HG02852 (cell line): ENCODE data around the gene RASL10B.
"Not testable (repeated sequence)": the region's sequence is repeated elsewhere in the genome, so short reads cannot be mapped to it uniquely, and the experiment has no call there.

ENCODE experiments used
- ATAC-seq: cut with Tn5 transposase; IDR thresholded peaks from one replicate; pipeline ENCODE4 v1.9.1; 2021; ENCODE audit warnings: mild to moderate bottlenecking, moderate library complexity; ENCODE audit not compliant: unreplicated experiment

Gene RASL10B

DNA sequence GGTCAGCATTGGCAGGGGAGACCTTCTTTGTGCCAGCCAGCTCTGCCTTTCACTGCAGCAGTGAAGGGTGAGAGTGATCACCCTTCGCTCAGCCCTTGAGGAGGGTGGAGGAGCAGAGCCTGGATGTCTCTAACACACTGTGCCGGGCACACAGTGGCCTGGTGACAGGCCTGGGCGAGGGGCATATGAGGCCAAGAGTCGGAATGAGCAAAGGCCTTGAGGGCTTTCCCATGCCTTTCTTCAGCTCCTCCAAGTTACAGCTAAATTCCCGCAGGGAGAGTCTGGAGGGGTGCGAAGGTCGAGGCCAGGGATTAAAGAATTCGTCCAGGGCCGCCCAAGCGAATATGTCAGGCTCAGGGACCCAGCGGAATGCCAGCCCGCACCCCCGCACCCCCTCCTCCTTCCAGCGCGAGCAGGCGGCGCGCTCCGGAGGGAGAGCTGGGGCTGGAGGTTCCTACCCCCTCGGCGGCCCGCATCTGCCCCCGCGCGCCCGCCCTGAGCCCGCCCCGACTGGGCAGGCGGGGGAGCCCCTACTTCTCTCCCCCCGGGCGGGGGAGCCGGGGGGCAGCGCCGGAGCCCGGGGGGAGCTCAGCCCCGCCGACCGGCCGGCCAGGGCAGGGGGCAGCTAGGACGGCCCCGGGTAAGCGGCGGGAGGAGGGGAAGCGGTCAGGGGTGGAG, at the start of gene RASL10B:
Gene RASL10B (plus strand): TSS at position 401 of the 678 bp plus-strand sequence. CDS start 3,546 bp downstream, outside the sequence.
- ATAC-seq, result no peak

GRCh38 chr17:35683591-35683990, 47.8 kb upstream of the RASL10B start:
- no peak for ATAC-seq

DNA sequence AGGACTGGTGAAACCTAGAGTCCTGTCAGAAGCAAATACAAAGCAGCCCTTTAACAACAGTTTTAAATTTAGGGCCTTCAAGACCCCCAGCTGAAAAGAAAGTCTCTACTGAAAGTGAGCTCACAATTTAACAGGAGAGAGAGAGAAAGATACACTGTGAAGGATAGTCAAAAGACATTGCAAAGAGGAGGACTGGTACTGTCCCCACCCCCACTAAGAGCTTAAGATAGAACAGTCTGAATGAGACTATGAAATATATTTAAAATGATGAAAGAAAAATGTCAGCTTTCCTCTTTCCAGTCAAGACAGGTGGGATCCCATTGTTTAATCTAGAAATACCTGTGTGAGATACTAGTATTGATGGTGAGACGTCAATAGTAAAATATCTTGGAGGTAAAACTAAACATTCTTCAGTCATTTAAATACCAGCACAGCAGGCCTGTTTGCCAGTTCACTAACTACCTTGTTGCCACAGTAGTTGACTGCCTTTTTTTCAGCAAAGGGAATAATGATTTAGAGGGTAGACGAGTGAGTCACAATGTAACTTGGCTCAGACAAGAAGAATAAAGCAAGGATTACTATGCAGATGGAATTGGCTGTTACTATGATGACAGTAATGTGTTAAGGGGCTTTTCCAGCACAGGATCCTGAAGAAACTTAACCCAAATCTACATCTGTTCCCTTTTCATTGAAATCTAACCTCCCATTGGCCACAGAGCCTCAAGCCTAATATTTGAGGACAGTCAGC, 47.2 kb upstream of the RASL10B start:
- no peak for ATAC-seq

DNA sequence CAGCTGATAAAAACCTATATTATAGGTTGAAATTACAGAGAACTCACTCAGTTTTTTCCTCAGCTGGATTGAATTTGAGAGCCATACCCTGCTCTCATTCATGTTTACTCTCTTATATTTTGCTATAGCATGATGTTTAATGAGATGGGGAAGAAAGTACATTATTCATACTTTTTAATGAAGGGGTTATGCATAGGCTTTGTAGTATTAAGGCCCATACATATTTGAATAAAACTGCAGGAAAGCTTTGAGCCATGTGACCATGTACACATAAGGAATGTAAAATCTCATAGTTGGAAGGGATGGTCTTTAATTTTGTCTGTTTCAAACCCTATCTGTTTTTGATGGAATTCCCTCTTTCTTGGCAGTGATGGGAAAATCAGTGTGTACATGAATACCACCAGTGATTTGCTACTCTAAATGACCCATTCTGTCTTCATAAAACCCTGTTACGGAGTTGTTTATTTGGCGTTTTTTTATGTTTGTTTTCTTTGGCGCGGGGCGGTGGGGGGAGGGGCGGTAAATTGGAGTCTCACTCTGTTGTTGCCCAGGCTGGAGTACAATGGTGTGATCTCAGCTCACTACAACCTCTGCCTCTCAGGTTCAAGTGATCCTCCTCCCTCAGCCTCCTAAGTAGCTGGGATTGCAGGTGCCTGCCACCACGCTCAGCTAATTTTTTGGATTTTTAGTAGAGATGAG, 38.8 kb upstream of the RASL10B start:
- no peak for ATAC-seq

- no peak for ATAC-seq
Observed at GRCh38 chr17:35693662-35694061, 37.8 kb upstream of the RASL10B start.

DNA sequence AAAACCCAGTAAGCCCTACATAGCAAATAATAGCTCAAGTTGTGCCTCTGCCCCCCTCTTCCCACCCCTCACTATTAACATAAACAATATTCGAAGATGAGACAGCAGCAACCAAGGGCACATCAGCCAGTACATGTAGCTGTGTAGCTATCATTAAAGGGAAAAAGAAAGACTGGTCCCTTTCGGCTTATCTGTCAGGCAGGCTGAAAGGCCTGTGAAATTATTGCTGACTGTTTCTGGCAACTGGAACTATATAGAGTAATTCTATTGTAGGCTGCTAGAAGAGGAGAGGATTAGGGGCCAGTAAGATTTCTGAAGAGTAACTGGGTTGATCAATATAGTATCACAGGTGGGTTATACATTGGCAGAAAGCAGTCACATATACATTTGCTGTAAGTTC, 36.5 kb upstream of the RASL10B start:
- no peak for ATAC-seq

DNA sequence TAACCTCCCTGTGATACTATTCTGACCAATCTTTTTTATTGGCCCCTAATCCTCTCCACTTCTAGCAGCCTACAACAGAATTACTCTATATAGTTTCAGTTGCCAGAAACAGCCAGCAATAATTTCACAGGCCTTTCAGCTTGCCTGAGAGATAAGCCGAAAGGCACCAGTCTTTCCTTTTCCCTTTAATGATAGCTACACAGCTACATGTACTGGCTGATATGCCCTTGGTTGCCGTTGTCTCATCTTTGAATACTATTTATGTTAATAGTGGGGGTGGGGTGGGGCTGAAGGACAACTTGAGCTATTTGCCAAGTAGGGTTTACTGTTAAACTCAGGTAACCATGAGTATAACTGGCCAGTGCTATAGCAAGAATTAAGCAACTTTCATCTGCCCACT, 35.8 kb upstream of the RASL10B start:
- no peak for ATAC-seq

DNA sequence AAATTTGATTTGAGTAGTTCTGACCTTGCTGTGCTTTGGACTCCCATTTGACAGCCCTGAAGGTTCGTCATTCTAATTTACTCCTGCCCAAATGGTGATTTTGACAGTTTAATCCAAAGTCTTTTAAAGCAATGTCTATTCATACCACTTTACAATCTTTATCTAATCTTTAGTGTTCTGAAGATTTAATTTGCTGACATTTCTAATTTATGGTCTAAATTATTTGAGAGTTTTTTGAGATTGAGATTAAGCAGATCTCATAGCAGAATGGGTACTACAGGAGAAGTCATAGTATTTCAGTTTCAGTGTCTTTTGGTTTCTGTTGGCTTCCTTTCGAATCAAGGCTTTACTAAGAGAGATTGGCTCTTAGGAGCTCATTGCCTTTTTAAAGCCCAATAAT, 32.6 kb upstream of the RASL10B start:
- no peak for ATAC-seq

GRCh38 chr17:35700150-35700549, 31.3 kb upstream of the RASL10B start:
- ATAC-seq, result no peak

DNA sequence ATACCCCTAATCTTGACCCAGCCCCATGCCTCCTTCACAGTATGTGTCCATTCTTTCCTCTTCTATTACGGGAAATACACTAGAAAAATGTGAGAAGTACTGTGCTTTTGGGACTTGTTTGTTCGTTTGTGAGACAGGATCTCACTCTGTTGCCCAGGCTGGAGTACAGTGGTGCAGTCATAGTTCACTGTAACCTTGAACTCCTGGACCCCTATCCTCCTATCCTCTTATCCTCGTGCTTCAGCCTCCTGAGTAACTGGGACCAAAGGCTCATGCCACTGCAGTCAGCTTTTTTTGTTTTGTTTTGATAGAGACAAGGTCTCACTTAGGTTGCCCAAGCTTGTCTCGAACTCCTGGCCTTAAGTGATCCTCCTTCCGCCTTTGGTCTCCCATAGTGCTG, 29.9 kb upstream of the RASL10B start:
- no peak for ATAC-seq

DNA sequence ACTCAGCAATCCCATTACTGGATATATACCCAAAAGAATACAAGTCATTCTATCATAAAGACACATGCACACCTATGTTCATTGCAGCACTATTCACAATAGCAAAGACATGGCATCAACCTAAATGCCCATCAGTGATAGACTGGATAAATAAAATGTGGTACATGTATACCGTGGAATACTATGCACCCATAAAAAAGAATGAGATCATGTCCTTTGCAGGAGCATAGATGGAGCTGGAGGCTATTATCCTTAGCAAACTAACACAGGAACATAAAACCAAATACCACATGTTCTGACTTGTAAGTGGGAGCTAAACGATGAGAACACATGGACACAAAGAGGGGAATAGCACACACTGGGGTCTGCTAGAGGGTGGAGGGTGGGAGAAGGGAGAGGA, 28.1 kb upstream of the RASL10B start:
- ATAC-seq, result not testable (repeated sequence)

DNA sequence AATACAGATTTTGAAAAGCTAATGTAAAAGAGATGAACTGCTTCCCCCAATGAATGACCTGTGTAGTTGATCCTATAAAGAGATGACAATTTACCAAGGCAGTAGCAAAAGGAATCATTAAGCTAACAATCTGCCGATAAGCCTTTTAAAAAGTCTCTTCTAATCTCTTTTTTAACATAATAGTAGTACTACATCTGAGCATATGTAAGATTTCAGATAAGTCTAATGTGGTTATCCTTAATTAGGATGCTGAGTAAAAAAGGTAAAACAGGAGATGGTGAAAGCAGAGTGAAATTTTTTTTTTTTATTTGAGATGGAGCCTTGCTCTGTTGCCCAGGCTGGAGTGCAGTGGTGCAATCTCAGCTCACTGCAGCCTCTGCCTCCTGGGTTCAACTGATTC, 26.2 kb upstream of the RASL10B start:
- no peak for ATAC-seq

DNA sequence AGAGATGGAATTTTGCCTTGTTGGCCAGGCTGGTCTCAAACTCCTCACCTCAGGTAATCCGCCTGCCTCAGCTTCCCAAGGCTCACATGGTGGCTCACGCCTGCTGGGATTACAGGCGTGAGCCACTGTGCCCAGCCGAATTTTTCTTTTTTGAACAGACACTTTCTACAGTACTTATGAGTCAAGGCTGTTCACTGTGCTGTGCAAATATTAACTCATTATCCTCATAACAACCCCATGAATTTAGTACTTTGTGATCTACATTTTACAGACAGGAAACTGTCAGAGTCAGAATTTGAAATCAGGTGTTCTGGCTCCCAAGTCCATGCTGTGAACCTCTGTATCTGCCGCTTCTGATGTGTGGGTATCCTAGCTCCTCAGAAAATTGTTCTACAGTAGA, 25.7 kb upstream of the RASL10B start:
- no peak for ATAC-seq

GRCh38 chr17:35708149-35708548, 23.3 kb upstream of the RASL10B start:
- ATAC-seq, result no peak

DNA sequence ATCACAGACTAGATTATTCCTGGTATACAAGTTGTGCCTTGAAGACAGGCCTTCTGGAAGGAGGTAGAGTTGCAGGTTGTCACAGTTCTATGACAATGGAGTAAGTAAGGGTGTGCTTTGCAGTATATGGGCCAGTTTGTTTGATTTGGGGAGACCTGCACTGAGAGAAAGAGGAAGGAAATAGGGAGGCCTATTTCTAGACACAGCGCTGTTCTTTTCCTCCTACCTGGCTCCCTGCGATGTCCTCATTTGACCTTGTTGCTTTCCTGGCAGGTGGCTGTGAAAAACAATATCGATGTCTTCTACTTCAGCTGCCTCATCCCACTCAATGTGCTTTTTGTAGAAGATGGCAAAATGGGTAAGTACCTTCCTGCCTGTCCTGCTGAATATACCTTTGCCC, 22.5 kb upstream of the RASL10B start:
- ATAC-seq, result no peak

DNA sequence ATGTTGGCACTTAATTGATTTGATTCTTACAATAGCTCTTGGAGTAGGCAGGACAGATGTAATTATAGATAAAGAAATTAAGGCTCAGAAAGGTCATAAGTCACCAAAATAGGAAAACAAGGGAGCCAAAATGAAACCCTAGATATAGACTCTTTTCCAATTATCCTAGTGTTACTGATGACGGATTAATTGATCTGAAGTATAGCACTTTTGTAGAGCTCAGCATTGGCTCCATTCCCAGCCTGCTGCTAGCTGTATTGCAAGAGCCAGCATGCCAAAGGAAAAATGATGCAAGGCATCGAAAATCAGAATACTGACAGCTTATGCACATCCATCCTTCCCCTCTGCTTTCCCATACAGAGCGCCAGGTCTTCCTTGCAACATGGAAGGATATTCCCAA, 21.6 kb upstream of the RASL10B start:
- no peak for ATAC-seq

DNA sequence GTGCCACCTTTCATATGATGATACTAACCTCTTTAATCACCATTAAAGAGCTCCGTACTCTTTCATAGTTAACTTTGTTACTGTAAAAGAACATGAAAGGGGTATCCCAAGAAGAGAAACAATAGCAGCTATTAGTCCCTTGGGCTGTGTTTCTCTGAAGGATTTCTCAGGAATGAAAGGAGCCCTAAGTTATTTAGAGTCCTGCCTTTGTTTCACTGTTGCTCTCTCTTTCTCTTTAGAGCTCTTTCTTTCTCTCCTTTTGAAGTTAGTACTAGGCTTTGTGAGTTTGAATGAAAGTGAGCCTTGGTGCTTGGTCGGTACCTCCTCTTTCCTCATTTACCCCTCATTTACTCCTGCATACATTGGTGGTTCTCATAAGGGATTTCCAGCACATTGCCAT, 20.5 kb upstream of the RASL10B start:
- ATAC-seq, result no peak

DNA sequence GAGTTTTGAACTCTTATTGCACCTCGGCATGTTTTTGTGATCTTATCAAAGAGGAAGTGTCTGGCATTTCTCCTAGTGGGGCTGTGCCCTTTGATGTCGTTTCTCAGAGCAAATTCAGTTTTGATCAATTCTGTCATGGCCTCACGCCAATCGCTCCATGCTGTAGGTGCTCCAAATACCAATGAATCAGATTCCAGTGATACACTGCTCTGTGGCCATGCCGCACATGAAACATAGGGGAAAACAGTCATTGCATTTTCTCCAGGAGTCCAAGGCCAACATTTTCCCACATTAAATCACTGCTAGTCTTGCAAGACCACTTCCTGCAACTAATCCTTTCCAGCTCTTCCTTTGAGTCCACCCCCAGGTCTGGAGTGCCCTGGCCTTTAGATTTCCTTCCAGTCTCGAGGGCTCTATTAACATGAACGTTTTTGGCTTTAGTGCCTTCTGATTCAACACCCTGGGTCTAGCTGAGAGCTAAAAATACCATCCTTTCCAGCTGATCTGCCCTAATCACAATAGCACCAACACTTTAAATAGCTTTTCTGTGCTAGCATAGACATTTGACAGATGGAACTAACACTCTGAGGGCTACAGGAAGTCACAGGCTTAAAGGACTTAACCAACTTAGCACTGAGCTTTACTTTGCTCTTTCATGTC, 18.2 kb upstream of the RASL10B start:
- no peak for ATAC-seq

GRCh38 chr17:35714988-35715387, 16.5 kb upstream of the RASL10B start:
- ATAC-seq, result no peak

GRCh38 chr17:35715416-35715815, 16.0 kb upstream of the RASL10B start:
- no peak for ATAC-seq

GRCh38 chr17:35716173-35716572, 15.3 kb upstream of the RASL10B start:
- ATAC-seq, result no peak
